Measurements from ENCODE around the gene UBR3. TPM values are rescaled to one million over a fixed set of nuclear protein-coding genes. Genes with fewer than 3 reads are reported as not detected.

UBR3 gene
- total RNA-seq, 2 donors from 2014 or later, result 20.4 to 24.8 TPM

GRCh38 chr2:169966454-169966853, 139.2 kb downstream of the UBR3 start:
- Mint-ChIP-seq H3K4me3 (no peak overlapping the region), H3K4me1 (peaks cover 11% of the 10 kb centered on the region), H3K27me3 (ENCODE audit: insufficient read depth) (no peaks in the 10 kb centered on the region), H3K9me3 (peaks cover 7% of the 10 kb centered on the region), H3K27ac (no peak overlapping the region), H3K36me3 (ENCODE audit: low read depth) (peaks cover 28% of the 10 kb centered on the region)
- 94% methylated on average over 2 of the region's 4 CpGs; no CpG with 5 or more reads in 1 of the 2 experiments for WGBS, 2 experiments (ENCODE audit: insufficient coverage in 1 of 2, insufficient read length in 1 of 2)
- no peaks in the 10 kb centered on the region for H3K27me3 ChIP-seq (ENCODE audit: control insufficient read depth, insufficient read depth, low read length, poor library complexity, severe bottlenecking)
- no peak overlapping the region for H3K4me3 ChIP-seq (ENCODE audit: low read length)
- no peak for DNase-seq
- H3K9me3 ChIP-seq (ENCODE audit: control insufficient read depth, low read length), result peaks cover 7% of the 10 kb centered on the region
- H3K4me1 ChIP-seq (ENCODE audit: control insufficient read depth, insufficient read depth, low read length), result no peaks in the 10 kb centered on the region
- no peak overlapping the region for H3K27ac ChIP-seq (ENCODE audit: low read depth, low read length)
- H3K9ac ChIP-seq (ENCODE audit: extremely low read depth, low read length, poor library complexity, severe bottlenecking), result no peak overlapping the region
- TF ChIP-seq CTCF (conservative IDR thresholded peaks at IDR 0.05), result no peak
- H3K36me3 ChIP-seq (ENCODE audit: control insufficient read depth, insufficient read depth, low read length), result no peaks in the 10 kb centered on the region

GRCh38 chr2:169968743-169969142, 141.5 kb downstream of the UBR3 start:
- no peak overlapping the region for H3K27ac ChIP-seq (ENCODE audit: low read depth, low read length)
- H3K27me3 Mint-ChIP-seq (ENCODE audit: insufficient read depth), result no peaks in the 10 kb centered on the region
- H3K4me1 Mint-ChIP-seq, result peaks cover 2% of the 10 kb centered on the region
- peaks cover 9% of the 10 kb centered on the region for H3K9me3 ChIP-seq (ENCODE audit: control insufficient read depth, low read length)
- H3K4me1 ChIP-seq (ENCODE audit: control insufficient read depth, insufficient read depth, low read length), result no peaks in the 10 kb centered on the region
- TF ChIP-seq CTCF (conservative IDR thresholded peaks at IDR 0.05), result no peak
- H3K4me3 Mint-ChIP-seq, result no peak overlapping the region
- H3K4me3 ChIP-seq (ENCODE audit: low read length), result no peak overlapping the region
- no peak overlapping the region for H3K27ac Mint-ChIP-seq
- H3K9me3 Mint-ChIP-seq, result peaks cover 9% of the 10 kb centered on the region
- no peak overlapping the region for H3K9ac ChIP-seq (ENCODE audit: extremely low read depth, low read length, poor library complexity, severe bottlenecking)
- no peak for DNase-seq
- no peaks in the 10 kb centered on the region for H3K36me3 ChIP-seq (ENCODE audit: control insufficient read depth, insufficient read depth, low read length)
- H3K27me3 ChIP-seq (ENCODE audit: control insufficient read depth, insufficient read depth, low read length, poor library complexity, severe bottlenecking), result no peaks in the 10 kb centered on the region
- H3K36me3 Mint-ChIP-seq (ENCODE audit: low read depth), result peaks cover 30% of the 10 kb centered on the region

GRCh38 chr2:169975221-169975620, 148.0 kb downstream of the UBR3 start:
- H3K27me3 Mint-ChIP-seq (ENCODE audit: insufficient read depth), result no peaks in the 10 kb centered on the region
- H3K9me3 ChIP-seq (ENCODE audit: control insufficient read depth, low read length), result peaks cover 43% of the 10 kb centered on the region
- TF ChIP-seq CTCF (conservative IDR thresholded peaks at IDR 0.05), result no peak
- peaks cover 33% of the 10 kb centered on the region for H3K9me3 Mint-ChIP-seq
- H3K4me1 Mint-ChIP-seq, result peaks cover 9% of the 10 kb centered on the region
- no peak overlapping the region for H3K4me3 ChIP-seq (ENCODE audit: low read length)
- no peak overlapping the region for H3K4me3 Mint-ChIP-seq
- H3K4me1 ChIP-seq (ENCODE audit: control insufficient read depth, insufficient read depth, low read length), result no peaks in the 10 kb centered on the region
- H3K27me3 ChIP-seq (ENCODE audit: control insufficient read depth, insufficient read depth, low read length, poor library complexity, severe bottlenecking), result no peaks in the 10 kb centered on the region
- H3K36me3 ChIP-seq (ENCODE audit: control insufficient read depth, insufficient read depth, low read length), result peaks cover 4% of the 10 kb centered on the region
- DNase-seq, result no peak
- H3K27ac Mint-ChIP-seq, result no peak overlapping the region
- 97 to 100% methylated on average over 2 to 3 of the region's 3 CpGs for WGBS, 2 experiments (ENCODE audit: insufficient coverage in 1 of 2, insufficient read length in 1 of 2)
- H3K9ac ChIP-seq (ENCODE audit: extremely low read depth, low read length, poor library complexity, severe bottlenecking), result no peak overlapping the region
- H3K36me3 Mint-ChIP-seq (ENCODE audit: low read depth), result peaks cover 47% of the 10 kb centered on the region
- H3K27ac ChIP-seq (ENCODE audit: low read depth, low read length), result no peak overlapping the region

Data from endodermal cell (in vitro differentiated cells).